GM18526 (cell line): Measurements from ENCODE around the gene KANK4.

Experiments
- POLR2A ChIP-seq: IDR thresholded peaks from 3 replicates; pipeline ENCODE4 v1.6.1; 2011; ENCODE audit not compliant: insufficient read length; ENCODE audit errors: extremely low read depth

The KANK4 gene

DNA sequence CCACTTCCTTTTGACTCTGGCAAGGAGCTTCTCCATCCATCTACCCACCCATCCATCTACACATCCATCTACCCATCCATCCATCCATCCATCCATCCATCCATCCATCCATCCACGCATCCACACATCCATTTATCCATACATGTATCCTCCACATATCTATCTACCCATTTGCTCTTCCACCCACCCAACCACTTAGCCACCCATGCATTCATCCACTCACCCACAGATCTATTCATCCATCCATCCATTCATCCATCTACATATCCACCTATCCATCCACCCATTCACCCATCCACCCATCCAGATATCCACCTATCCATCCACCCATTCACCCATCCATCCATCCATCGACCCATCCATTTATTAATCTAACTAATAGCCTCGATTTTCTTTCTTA is 23.0 kb upstream of the KANK4 start:
- TF ChIP-seq POLR2A: no peak

DNA sequence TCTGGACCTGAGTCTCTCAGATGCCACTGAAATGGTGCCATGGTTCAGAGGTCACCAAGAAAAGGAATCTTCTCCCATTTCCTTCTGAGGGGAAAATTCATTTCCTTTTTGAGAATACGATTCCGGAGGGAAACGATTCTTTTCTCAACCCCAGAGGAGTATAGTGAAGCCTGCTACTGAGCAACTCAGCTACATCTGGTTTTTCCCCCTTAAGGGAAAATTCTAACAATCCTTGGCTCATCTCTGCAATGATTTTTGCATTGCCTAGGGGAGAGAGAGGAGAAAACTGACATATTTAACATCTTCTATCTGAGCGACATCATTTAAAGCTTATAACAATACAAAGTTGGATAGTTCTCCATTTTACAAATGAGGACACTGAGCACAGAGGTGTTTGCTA is 22.4 kb upstream of the KANK4 start:
- no peak for TF ChIP-seq POLR2A

DNA sequence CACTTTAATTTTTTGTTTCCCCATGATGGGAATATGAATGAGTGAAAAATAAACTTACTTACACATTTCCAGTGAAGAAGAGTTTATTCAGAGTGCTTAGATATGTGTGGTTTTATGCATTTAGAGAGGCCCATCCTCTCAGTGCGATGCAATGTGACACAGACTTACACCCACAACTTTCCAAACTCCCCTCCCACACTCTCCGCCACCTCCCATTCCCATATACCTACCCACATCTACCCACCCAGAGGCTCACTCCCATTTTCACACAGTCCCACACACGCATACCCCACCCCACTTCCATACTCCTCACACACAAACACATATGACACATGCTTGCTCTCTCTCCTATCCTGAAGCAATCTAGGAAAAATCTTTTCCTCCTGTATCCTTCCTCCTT is 21.9 kb upstream of the KANK4 start:
- no peak for TF ChIP-seq POLR2A

DNA sequence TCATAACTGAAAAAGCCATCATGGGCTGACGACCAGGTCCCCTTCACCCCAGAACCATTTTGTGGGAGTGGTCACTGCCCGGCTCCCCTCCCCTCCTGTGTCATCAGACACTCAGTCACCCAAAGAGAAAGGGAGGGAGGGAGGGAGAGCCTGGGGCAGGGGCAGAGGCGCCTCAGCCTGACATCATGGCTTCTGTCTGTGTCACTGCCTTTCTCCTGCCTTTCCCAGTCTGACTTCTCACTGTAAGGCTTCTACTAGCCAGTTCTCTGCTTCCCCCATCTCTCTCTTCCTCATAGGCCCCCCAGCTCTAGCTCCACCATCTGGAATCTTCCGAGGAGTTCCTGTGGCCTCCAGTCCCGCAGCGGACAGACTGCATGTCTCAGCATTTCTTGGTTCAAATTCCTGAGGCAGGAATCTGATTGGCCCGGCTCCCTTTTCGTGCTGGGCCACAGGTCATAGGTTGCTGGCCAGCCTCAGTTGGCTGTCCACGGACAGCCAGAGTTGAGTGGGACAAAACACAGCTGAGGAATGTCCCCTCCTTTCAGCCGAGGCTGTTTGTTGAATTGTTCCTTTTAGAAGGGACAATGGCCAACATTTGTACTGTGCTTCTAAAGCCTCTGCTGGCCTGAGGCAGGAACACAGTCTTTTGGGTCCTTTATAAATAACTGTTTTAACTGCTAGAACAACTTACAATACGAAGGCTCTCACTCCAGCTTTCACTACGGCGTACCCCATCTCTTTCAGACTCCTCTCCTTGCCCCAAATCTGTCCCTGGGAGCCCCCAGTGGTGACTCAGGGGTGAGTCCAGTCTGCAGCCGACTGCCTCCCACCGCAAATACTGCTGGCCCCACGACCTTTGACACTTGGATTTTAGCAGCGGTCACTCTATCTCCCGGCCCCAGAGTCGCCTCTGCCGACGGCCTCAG is 18.7 kb upstream of the KANK4 start:
- no peak for TF ChIP-seq POLR2A

DNA sequence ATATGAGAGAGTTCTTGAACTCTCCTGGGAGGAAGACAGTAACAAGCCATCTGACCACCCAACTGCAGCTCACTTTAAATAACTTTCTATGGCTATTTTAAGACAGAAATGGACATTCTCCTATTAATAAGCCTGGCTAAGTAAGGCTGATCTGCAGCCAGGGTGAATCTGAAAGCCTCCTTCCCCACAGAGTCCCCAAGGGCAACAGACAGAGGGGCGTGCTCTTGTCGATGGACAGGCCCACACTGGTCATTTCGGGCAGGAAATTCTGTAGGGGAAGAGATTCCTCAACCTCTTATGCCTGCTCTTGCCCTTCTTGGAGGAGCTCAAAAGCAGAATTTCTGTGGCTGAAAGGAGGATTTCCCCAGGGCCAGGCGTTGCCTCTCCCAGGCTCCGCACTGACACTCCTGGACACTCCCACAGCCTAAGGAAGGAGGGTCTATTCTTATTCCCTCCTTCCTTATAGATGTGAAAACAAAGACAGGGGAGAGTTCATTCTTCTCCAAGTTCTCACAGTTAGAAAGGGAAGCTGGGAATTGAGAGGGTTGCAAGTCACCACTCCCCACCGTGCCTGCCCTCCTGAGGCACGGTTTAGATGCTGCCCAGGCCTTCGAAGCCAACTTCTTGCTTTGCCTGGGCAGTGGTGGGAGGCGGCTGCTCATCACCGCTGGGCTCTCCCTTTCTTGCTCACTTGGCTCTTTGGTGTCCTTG is 17.9 kb upstream of the KANK4 start:
- no peak for TF ChIP-seq POLR2A

DNA sequence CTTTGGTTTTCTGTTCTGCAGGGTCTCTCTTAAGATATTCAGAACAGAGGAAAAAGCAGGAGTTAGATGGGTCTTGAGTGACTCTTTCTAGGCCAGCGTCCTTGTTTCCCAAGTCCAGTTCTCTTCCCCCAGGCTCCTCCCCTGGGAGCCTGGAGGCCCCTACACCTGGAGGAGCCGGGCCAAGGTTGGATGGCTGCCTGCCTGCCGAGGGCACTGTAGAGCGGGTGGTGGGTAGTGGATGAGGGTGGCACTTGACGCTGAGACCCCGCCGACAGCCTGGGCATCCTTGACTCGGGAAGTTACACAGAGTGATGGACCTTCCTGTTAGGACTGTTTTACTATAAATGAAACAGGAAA is 17.4 kb upstream of the KANK4 start:
- TF ChIP-seq POLR2A: no peak

DNA sequence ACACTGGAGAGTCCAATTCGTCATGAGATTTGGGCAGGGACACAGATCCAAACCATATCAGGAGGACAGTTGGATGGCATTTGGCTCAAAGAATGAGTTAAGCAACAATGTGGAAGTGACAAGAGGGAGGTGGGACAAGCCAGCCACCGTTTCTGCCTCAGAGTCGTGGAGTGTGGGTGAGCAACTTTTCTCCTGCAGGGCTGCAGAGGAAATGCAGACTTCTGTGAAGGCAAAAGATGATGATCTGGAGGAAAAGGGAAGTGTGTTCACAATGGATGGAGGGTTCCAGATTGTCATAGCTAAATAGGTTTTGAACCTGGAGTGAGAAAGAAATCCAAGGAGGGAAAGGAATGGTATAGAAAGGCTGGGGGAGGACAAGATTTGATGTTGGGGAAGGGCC is 16.4 kb upstream of the KANK4 start:
- TF ChIP-seq POLR2A: no peak

DNA sequence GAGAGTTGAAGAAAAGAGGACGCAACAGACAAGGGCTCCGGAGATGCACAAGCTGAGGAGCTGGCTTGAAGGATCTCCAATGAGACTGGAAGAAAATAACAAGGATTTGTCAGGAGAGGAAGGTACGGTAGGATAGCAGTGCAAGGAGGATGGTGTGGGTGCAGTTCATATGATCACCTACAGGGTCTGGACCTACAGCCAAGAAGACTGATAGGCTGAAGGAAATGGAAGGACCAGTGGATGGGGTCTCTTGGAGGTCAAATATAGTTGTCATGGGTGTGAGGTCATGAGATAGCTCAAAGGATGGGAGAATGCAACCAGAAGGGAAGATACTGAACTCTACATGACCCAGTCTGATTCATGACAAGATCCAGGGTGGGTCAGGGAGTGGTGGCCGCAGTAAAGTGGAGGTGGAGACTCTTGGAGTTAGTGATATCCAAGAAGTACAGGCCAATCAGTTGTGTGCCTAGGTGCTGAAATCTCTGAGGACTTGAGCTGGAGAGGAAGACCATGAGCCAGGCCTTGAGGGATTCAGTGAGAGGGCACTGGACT is 15.3 kb upstream of the KANK4 start:
- TF ChIP-seq POLR2A: no peak

DNA sequence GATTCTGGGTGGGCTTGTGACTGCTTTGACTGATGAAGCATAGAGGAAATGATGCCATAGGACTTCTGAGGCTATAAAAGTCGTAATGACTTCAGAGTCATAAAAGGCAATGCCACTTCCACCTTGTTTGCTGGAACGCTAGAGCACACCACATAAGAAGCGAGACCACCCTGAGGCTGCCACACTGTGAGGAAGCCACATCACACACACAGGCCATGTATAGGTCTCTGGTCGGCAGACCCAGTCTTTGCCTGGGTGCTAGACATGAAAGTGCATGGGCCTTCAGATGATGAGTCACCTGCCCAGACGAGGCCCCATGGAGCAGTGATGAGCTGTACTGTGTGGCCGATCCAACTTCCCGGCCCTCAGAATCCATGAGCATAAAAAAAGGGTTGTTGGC is 14.2 kb upstream of the KANK4 start:
- no peak for TF ChIP-seq POLR2A

DNA sequence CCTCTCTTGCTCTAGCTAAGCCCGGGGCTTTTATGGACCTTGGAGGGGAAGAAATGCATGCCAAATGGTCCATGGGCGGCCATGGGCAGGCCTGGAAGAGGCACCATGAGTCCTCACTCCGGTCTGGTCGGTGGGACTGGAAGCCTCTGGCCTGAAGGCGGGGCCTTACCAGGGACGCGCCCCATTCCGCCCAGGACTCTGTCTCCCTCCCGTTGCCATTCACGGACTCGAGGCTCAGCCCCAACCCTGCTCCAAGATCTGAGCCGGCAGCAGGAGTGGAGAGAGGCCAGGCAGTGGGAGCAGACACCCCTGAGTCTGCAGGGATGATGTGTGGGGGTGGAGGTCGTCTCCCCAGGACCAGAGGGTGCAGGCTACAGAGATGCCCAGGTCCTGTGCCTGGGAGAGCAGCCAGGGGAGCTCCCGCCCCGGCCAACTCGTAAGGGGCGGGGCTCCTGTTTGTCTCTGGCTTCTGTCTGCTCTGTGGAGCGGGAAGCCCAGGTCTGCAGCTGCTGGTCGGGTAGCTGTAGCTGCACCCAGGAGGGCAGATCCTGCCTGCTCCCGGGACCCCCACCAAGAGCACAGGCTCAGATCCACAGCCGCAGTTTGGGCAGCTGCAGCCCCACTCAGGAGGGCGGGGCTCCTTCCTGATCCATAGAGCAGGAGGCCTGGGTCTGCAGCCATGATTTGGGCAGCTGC is 8.3 kb upstream of the KANK4 start:
- TF ChIP-seq POLR2A: no peak

DNA sequence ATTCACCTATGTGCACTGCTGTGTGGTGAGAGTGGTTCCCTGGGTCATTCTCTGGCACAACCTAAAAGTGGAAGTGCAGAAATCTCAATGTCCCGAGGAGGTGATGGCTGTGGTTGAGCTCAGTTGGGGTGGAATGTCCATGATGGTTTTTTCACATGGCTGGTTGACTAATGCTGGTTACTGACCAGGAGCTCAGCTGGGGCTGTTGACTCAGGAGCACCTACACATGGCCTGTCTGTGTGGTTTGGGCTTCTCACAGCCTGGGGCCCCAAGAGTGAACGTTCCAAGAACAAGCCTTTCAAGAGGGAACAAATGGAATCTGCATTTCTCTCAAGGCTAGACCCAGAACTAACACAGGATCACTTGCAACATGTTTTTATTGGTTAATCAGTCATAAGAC is 6.4 kb upstream of the KANK4 start:
- no peak for TF ChIP-seq POLR2A

DNA sequence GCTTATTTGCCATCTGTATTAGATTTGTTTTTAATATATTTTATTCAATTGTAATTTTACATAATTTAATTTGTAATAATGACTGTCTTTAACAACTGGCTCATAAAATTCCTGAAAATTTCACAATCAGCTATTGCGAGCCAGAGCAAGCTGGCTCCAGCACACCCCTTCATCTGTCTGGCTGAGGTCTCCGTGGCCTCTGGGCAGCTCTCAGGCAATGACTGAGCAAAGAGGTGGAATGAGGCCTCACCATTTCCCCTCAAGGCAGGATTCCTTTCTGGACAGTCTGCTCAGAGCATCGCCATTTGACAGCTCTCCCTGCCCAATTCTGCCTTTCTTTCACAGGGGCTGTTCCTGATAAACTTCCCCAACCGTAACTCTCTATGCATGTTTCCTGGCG is 5.8 kb upstream of the KANK4 start:
- no peak for TF ChIP-seq POLR2A

DNA sequence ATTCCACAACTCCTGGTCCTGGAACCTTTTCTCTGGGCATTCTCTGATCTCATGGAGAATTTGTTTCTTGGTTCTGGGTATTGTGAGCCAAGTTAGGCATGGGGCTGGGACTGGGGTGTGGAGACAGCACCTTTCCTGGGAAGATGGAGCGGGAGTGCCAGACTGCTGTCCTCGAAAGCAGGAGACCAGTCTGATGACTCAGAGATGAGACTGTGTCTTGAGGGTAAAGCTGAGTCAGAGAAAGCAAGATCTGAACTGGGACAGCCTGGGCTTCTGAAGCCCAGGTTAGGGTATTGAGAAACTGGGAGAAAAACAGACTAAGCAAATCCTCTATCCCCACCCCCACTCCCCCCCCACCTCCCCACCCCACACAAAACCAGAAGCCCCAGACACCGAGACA is 2.2 kb upstream of the KANK4 start:
- TF ChIP-seq POLR2A: no peak

DNA sequence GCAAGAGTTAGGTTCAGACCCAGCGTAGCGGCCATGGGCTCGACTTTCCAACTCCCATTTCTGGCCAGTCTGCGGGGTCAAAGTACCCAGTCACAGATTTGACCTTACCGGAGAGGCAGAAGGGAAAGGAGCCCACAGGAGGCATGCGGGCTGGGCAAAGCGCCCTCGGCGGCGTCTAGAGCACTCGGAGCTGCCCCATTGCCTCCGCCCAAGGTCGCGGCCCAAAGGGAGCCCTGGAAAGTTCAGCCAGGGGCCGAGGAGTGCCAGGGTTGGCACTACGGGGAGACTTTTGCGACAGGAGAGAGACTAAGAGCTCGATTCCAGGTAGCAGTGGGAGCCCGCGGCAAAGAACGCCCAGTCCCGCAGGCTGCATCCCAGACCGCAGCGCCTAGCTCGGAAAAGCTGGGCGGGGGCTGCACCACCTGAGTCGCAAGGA is 896 bp downstream of the KANK4 start:
- no peak for TF ChIP-seq POLR2A

DNA sequence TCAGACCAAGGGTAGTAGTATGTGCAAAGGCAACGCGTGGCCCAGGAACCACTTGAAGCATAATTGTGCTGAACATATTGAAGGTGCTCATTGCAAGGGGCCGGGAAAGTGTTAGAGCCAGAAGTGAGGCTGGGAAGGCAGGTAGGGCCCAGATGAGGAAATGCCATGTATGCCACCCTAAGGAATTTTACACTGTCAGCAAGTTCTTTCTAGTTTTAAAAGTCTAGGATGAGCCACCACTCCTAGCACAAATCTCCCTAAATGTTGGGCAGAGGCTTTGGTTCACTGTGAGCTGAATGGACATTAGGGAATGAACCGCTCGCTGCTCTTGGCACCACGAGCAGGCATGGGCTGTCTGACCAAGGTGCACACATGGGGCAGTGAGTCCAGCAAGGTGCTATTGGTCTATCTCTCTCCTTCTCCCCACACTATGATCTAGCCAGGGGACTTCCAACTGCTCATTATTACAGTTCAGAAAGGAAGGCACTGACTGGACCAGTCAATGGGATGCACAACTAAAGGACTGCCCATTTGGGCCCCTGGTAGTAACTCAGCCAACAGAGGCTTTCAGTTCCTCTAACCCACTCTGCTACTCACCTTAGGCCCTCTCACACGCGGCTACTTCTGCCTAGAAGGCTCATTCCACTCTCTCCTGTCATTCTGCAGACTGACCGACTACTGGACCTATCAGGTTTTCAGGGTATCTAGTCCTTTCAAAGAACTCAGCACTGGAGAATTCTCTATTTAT is 2.0 kb downstream of the KANK4 start:
- TF ChIP-seq POLR2A: no peak

DNA sequence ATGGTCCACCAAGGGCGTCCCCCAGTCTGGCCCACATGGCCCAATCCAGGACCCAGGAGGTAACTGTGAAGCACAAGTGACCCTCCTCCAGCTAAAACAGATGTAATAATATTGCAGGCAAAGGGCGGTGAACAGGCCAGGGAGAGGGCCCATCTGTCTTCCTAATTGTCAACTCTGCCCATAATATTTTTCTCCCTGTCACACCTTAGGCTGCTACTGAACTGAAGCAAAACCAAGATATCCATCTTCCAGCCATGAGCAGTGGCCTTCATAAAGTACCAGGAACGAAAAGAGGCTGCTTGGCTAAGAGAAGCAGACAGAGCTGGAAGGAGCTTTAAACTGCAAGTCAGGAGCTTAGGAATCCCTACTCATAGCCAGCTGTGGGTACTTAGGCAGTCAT is 3.1 kb downstream of the KANK4 start:
- TF ChIP-seq POLR2A: no peak

DNA sequence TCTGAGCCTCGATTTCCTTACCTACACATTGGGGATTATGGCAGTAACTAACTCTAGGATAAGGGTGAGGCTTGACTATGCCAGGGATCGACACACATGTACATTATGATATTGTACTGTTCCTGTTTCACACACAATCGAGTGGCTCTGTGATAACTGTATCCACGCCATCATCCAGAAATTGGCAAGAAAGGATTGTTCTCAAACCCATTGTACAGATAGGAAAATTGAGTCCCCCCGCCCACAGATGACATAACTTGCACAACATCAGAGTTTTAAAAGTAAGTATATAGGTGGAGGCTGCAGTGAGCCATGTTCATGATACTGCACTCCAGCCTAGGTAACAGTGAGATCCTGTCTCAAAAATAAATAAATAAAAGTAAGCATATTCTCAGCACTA is 3.8 kb downstream of the KANK4 start:
- TF ChIP-seq POLR2A: no peak
